Progenitor cell of endocrine pancreas (in vitro differentiated cells): Measurements from ENCODE around the gene HAL. TPM values are rescaled to one million over a fixed set of nuclear protein-coding genes. Genes with fewer than 3 reads are reported as not detected.

ENCODE experiments used
- DNase-seq: peaks from one replicate; pipeline ENCODE4 v3.0.0; 2021; ENCODE audit warnings: low spot score; ENCODE audit not compliant: unreplicated experiment
- H3K27ac Mint-ChIP-seq: 2 replicates; pipeline ENCODE4 v1.8.0; 2021; ENCODE audit warnings: mild to moderate bottlenecking, moderate library complexity, mixed read lengths
- H3K27me3 Mint-ChIP-seq: 2 replicates; pipeline ENCODE4 v1.8.0; 2021; ENCODE audit warnings: mixed read lengths
- H3K36me3 Mint-ChIP-seq: 2 replicates; pipeline ENCODE4 v1.8.0; 2022; ENCODE audit warnings: mixed read lengths; ENCODE audit not compliant: insufficient read depth
- H3K4me1 Mint-ChIP-seq: 2 replicates; pipeline ENCODE4 v1.8.0; 2021; ENCODE audit warnings: low read depth, mixed read lengths
- H3K4me3 Mint-ChIP-seq: 2 replicates; pipeline ENCODE4 v1.8.0; 2021; ENCODE audit warnings: low read depth, mild to moderate bottlenecking, moderate library complexity, mixed read lengths
- H3K9me3 Mint-ChIP-seq: 2 replicates; pipeline ENCODE4 v1.8.0; 2021; ENCODE audit warnings: low read depth, mixed read lengths
- total RNA-seq: library from RNA; stranded (reverse); gene quantifications from 2 replicates; pipeline ENCODE4 v1.2.1, GENCODE V29; 2021
- TF ChIP-seq, protein P1 (sequence below): fragments of 200-600 bp; sonication (generic); IDR thresholded peaks from one replicate; pipeline ENCODE4 v1.5.0; 2021; ENCODE audit warnings: antibody characterized with exemption, mild to moderate bottlenecking; ENCODE audit not compliant: unreplicated experiment

The HAL gene
- total RNA-seq, 1 donor from 2014 or later = 0.46 TPM

DNA sequence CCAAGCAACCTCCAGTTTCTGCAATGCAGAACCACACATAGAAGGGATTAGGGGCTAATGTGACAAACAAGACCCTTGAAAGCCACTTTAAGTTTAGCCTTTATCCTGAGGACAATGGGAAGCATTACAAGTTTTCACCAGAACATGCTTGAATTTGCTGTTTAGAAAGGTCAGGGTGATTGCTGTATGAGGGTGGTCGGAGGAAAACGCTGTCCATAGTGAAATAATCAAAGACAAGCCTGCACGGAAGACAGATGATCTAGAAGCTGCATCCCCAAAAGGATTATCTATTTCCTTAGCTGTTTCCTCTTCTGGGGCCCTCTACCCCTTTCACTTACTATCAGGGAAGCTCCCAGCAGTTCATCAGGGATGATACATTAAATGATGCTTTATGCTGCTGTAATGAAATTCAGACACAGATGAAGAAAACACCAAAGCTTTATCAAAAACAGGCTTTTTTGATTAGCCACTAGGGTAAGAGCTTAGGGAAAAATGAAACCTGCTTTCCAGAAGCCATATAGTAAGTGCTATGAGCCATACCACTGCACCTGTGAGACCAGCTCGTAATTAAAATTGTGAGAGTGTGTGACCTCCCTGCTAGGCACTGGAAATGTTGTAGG is 6.5 kb downstream of the HAL start:
- no peaks in the 10 kb centered on the region for H3K4me1 Mint-ChIP-seq
- no peak overlapping the region for H3K27ac Mint-ChIP-seq
- no peak for DNase-seq
- H3K9me3 Mint-ChIP-seq = no peaks in the 10 kb centered on the region
- H3K27me3 Mint-ChIP-seq = peaks cover 13% of the 10 kb centered on the region
- no peaks in the 10 kb centered on the region for H3K36me3 Mint-ChIP-seq
- no peak overlapping the region for H3K4me3 Mint-ChIP-seq
- TF ChIP-seq, protein P1, sequence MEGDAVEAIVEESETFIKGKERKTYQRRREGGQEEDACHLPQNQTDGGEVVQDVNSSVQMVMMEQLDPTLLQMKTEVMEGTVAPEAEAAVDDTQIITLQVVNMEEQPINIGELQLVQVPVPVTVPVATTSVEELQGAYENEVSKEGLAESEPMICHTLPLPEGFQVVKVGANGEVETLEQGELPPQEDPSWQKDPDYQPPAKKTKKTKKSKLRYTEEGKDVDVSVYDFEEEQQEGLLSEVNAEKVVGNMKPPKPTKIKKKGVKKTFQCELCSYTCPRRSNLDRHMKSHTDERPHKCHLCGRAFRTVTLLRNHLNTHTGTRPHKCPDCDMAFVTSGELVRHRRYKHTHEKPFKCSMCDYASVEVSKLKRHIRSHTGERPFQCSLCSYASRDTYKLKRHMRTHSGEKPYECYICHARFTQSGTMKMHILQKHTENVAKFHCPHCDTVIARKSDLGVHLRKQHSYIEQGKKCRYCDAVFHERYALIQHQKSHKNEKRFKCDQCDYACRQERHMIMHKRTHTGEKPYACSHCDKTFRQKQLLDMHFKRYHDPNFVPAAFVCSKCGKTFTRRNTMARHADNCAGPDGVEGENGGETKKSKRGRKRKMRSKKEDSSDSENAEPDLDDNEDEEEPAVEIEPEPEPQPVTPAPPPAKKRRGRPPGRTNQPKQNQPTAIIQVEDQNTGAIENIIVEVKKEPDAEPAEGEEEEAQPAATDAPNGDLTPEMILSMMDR = no peak

- H3K27me3 Mint-ChIP-seq = peaks cover 13% of the 10 kb centered on the region
- DNase-seq = no peak
- no peak overlapping the region for H3K4me3 Mint-ChIP-seq
- no peaks in the 10 kb centered on the region for H3K4me1 Mint-ChIP-seq
- H3K27ac Mint-ChIP-seq = no peak overlapping the region
- no peaks in the 10 kb centered on the region for H3K9me3 Mint-ChIP-seq
- no peaks in the 10 kb centered on the region for H3K36me3 Mint-ChIP-seq
- TF ChIP-seq, protein P1 = no peak
Measured at GRCh38 chr12:95988506-95989275, 7.5 kb downstream of the HAL start.

DNA sequence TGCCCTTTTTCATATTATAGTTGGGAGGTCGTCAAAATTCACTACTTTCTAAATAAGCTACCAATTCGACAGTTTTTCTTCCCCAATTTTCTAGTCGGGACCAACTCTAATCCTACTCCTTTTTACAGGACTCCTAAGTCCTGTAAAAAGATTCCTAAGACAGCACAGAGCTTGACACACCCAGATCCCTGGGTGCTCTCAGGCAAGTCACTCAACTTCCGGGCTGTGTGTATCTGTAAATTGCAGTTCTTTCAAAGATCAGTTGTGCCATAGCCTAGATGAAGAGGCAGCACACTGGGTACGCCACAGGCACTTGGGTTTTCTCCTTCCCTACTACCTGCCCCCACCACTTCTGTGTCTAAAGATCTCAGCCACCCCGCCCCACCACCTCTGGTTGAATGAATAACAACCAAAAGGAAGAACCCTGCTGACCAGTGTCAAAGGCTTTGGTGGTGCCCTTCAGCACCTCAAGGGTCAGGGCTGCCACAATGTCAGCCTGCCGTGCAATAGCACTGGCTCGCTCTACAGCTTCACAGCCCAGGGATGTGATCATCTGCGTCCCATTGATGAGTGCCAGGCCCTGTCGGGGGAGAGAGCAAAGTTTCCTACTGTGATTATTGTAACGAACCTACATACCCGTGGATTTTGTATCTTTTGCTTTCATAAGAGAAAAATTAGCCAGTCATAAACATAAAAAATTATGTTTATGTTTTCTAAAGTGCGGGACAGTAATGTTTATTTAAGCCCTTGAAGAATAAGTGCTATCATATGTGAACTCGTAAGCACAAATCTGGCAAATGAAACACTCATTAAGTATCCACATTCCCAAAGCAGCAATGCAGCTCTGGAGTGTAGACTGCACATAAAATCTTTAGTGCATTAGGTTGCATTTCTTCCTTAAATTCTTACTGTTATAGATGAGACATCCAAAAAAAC is 9.2 kb downstream of the HAL start:
- Mint-ChIP-seq H3K27ac (no peak overlapping the region), H3K27me3 (peaks cover 8% of the 10 kb centered on the region), H3K4me3 (no peak overlapping the region), H3K4me1 (no peaks in the 10 kb centered on the region), H3K36me3 (no peaks in the 10 kb centered on the region), H3K9me3 (no peaks in the 10 kb centered on the region)
- DNase-seq = no peak
- TF ChIP-seq, protein P1 = no peak

- TF ChIP-seq, protein P1 = no peak
- peaks cover 6% of the 10 kb centered on the region for H3K27me3 Mint-ChIP-seq
- no peak overlapping the region for H3K4me3 Mint-ChIP-seq
- H3K27ac Mint-ChIP-seq = no peak overlapping the region
- no peaks in the 10 kb centered on the region for H3K36me3 Mint-ChIP-seq
- no peaks in the 10 kb centered on the region for H3K9me3 Mint-ChIP-seq
- no peaks in the 10 kb centered on the region for H3K4me1 Mint-ChIP-seq
- no peak for DNase-seq
Measured at GRCh38 chr12:95984682-95985081, 11.5 kb downstream of the HAL start.

DNA sequence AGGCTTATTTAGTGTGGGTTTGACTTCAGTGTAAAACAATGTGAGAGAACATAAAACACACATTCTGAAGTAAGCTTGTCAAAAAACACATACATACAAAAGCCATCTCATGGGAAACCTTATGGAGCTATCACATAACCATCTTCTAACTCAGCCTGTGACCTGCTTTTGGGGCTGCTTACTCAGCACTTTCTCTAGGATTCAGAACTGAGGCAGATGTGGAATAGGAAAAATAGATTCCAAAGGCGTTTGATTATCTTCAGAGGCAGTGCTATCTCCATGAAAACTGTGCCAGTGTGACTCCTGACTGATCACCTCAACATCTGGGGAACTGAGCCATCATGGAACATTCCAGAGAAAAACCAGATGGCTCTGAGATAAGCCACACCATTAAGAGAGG is 13.5 kb downstream of the HAL start:
- Mint-ChIP-seq H3K36me3 (no peaks in the 10 kb centered on the region), H3K4me3 (no peak overlapping the region), H3K4me1 (no peaks in the 10 kb centered on the region), H3K27me3 (peaks cover 4% of the 10 kb centered on the region), H3K27ac (no peak overlapping the region), H3K9me3 (no peaks in the 10 kb centered on the region)
- no peak for DNase-seq
- TF ChIP-seq, protein P1 = no peak
